HEK293 (cell line): ENCODE results near the gene RBPJL.

Experiments used
- CTCF ChIA-PET: fragments of 350-600 bp; formaldehyde crosslinking; extraction: SDS; loops from one replicate; lab custom pipeline; 2021; ENCODE audit warnings: antibody characterized with exemption; lab: Yijun Ruan, JAX
- POLR2A ChIA-PET: fragments of 300-600 bp; formaldehyde crosslinking; extraction: SDS; loops from one replicate; lab custom pipeline; 2020; ENCODE audit warnings: antibody characterized with exemption, inconsistent platforms; lab: Yijun Ruan, JAX
- H3K27ac ChIP-seq: fragments of 200-500 bp; sonication (Bioruptor generic); 2 replicates; pipeline ENCODE4 v1.5.1; 2014; ENCODE audit warnings: low read depth, low read length, control low read depth, inconsistent platforms; ENCODE audit errors: extremely low read depth
- H3K36me3 ChIP-seq, 2 experiments: fragments of 200-500 bp in 1 of 2; sonication (Bioruptor generic) in 1 of 2; 1 replicate in 1 of 2; 2 replicates in 1 of 2; pipeline ENCODE4 v1.5.1; 2014 to 2017; ENCODE audit warnings: inconsistent platforms in 2 of 2, low read length in 2 of 2; ENCODE audit not compliant: control insufficient read depth in 2 of 2, insufficient read depth in 1 of 2
- H3K4me1 ChIP-seq: fragments of 200-500 bp; sonication (Bioruptor generic); 2 replicates; pipeline ENCODE4 v1.5.1; 2014; ENCODE audit warnings: mild to moderate bottlenecking, low read length, inconsistent platforms; ENCODE audit not compliant: control insufficient read depth, insufficient read depth
- H3K4me3 ChIP-seq: 2 replicates; pipeline ENCODE4 v1.5.1; 2011; ENCODE audit warnings: low read depth, mild to moderate bottlenecking, control low read depth, low read length, moderate library complexity
- H3K9me3 ChIP-seq: fragments of 200-500 bp; sonication (Bioruptor generic); 2 replicates; pipeline ENCODE4 v1.5.1; 2014; ENCODE audit warnings: low read depth, low read length, inconsistent platforms; ENCODE audit not compliant: control insufficient read depth, insufficient read depth
- GLIS1 ChIP-seq: fragments of 450-650 bp; formaldehyde crosslinking; IDR thresholded peaks from 2 replicates; pipeline ENCODE4 v1.5.1; 2016; ENCODE audit warnings: missing biosample characterization, missing genetic modification characterization
- KLF16 ChIP-seq: fragments of 450-650 bp; formaldehyde crosslinking; IDR thresholded peaks from 2 replicates; pipeline ENCODE4 v1.5.1; 2017; ENCODE audit warnings: missing biosample characterization, missing genetic modification characterization
- KLF9 ChIP-seq: fragments of 450-650 bp; formaldehyde crosslinking; IDR thresholded peaks from 2 replicates; pipeline ENCODE4 v1.5.1; 2016; ENCODE audit warnings: missing biosample characterization, missing genetic modification characterization, low read depth
- MYNN ChIP-seq: fragments of 450-650 bp; formaldehyde crosslinking; IDR thresholded peaks from 2 replicates; pipeline ENCODE4 v1.5.1; 2016; ENCODE audit warnings: missing biosample characterization, missing genetic modification characterization, borderline replicate concordance
- MZF1 ChIP-seq: fragments of 450-650 bp; formaldehyde crosslinking; IDR thresholded peaks from 2 replicates; pipeline ENCODE4 v1.5.1; 2017; ENCODE audit warnings: missing biosample characterization, missing genetic modification characterization, borderline replicate concordance
- OSR2 ChIP-seq: fragments of 450-650 bp; formaldehyde crosslinking; IDR thresholded peaks from 2 replicates; pipeline ENCODE4 v1.5.1; 2016; ENCODE audit warnings: missing biosample characterization, missing genetic modification characterization
- SCRT2 ChIP-seq: fragments of 450-650 bp; formaldehyde crosslinking; IDR thresholded peaks from 2 replicates; pipeline ENCODE4 v1.5.1; 2016; ENCODE audit warnings: missing biosample characterization, missing genetic modification characterization
- SP3 ChIP-seq: fragments of 450-650 bp; formaldehyde crosslinking; IDR thresholded peaks from 2 replicates; pipeline ENCODE4 v1.5.1; 2016; ENCODE audit warnings: missing biosample characterization, missing genetic modification characterization
- SP7 ChIP-seq: fragments of 450-650 bp; formaldehyde crosslinking; IDR thresholded peaks from 2 replicates; pipeline ENCODE4 v1.5.1; 2016; ENCODE audit warnings: missing biosample characterization, missing genetic modification characterization
- TCF7L2 ChIP-seq: IDR thresholded peaks from 2 replicates; pipeline ENCODE4 v1.6.1; 2011; ENCODE audit warnings: low read depth, mild to moderate bottlenecking, inconsistent platforms, low read length, moderate library complexity, borderline replicate concordance
- ZBTB20 ChIP-seq: fragments of 450-650 bp; formaldehyde crosslinking; IDR thresholded peaks from 2 replicates; pipeline ENCODE4 v1.5.1; 2016; ENCODE audit warnings: missing biosample characterization, missing genetic modification characterization
- ZNF121 ChIP-seq: fragments of 450-650 bp; formaldehyde crosslinking; IDR thresholded peaks from 2 replicates; pipeline ENCODE4 v1.5.1; 2016; ENCODE audit warnings: missing biosample characterization, missing genetic modification characterization
- ZNF132 ChIP-seq: fragments of 450-650 bp; formaldehyde crosslinking; IDR thresholded peaks from 2 replicates; pipeline ENCODE4 v1.5.1; 2017; ENCODE audit warnings: missing biosample characterization, missing genetic modification characterization, borderline replicate concordance
- ZNF24 ChIP-seq: fragments of 450-650 bp; formaldehyde crosslinking; IDR thresholded peaks from 2 replicates; pipeline ENCODE4 v1.5.1; 2016; ENCODE audit warnings: missing biosample characterization, missing genetic modification characterization
- ZNF302 ChIP-seq: fragments of 450-650 bp; formaldehyde crosslinking; IDR thresholded peaks from 2 replicates; pipeline ENCODE4 v1.5.1; 2016; ENCODE audit warnings: missing biosample characterization, missing genetic modification characterization, low read depth
- ZNF311 ChIP-seq: fragments of 450-650 bp; formaldehyde crosslinking; IDR thresholded peaks from 2 replicates; pipeline ENCODE4 v1.5.1; 2017; ENCODE audit warnings: missing biosample characterization, missing genetic modification characterization, borderline replicate concordance
- ZNF366 ChIP-seq: fragments of 450-650 bp; formaldehyde crosslinking; conservative IDR thresholded peaks from 2 replicates; pipeline ENCODE4 v1.5.1; 2016; ENCODE audit warnings: missing biosample characterization, missing genetic modification characterization
- ZNF423 ChIP-seq: fragments of 450-650 bp; formaldehyde crosslinking; IDR thresholded peaks from 2 replicates; pipeline ENCODE4 v1.5.1; 2016; ENCODE audit warnings: missing biosample characterization, missing genetic modification characterization
- ZNF529 ChIP-seq: fragments of 450-650 bp; formaldehyde crosslinking; IDR thresholded peaks from 2 replicates; pipeline ENCODE4 v1.5.1; 2017; ENCODE audit warnings: missing genetic modification characterization, missing biosample characterization; ENCODE audit not compliant: insufficient replicate concordance
- ZNF585B ChIP-seq: fragments of 450-650 bp; formaldehyde crosslinking; IDR thresholded peaks from 2 replicates; pipeline ENCODE4 v1.5.1; 2016; ENCODE audit warnings: missing biosample characterization, missing genetic modification characterization
- ZNF621 ChIP-seq: fragments of 450-650 bp; formaldehyde crosslinking; IDR thresholded peaks from 2 replicates; pipeline ENCODE4 v1.5.1; 2017; ENCODE audit warnings: missing biosample characterization, missing genetic modification characterization
- ZNF664 ChIP-seq: fragments of 450-650 bp; formaldehyde crosslinking; IDR thresholded peaks from 2 replicates; pipeline ENCODE4 v1.5.1; 2016; ENCODE audit warnings: missing biosample characterization, missing genetic modification characterization
- ZNF707 ChIP-seq: fragments of 450-650 bp; formaldehyde crosslinking; IDR thresholded peaks from 2 replicates; pipeline ENCODE4 v1.5.1; 2016; ENCODE audit warnings: missing biosample characterization, missing genetic modification characterization
- ZNF747 ChIP-seq: fragments of 450-650 bp; formaldehyde crosslinking; IDR thresholded peaks from 2 replicates; pipeline ENCODE4 v1.5.1; 2016; ENCODE audit warnings: missing biosample characterization, missing genetic modification characterization
- TF ChIP-seq, protein P1 (sequence below): fragments of 450-650 bp; formaldehyde crosslinking; IDR thresholded peaks from 2 replicates; pipeline ENCODE4 v1.5.1; 2016; ENCODE audit warnings: missing biosample characterization, missing genetic modification characterization
- TF ChIP-seq, protein P2 (sequence below): fragments of 450-650 bp; formaldehyde crosslinking; IDR thresholded peaks from 2 replicates; pipeline ENCODE4 v1.5.1; 2016; ENCODE audit warnings: missing biosample characterization, missing genetic modification characterization, low read depth
- TF ChIP-seq, protein P3 (sequence below): fragments of 450-650 bp; formaldehyde crosslinking; optimal IDR thresholded peaks from 2 replicates; pipeline ENCODE3; 2016; ENCODE audit warnings: missing biosample characterization, mild to moderate bottlenecking, missing genetic modification characterization
- TF ChIP-seq, protein P4 (sequence below): fragments of 450-650 bp; formaldehyde crosslinking; IDR thresholded peaks from 2 replicates; pipeline ENCODE4 v1.5.1; 2016; ENCODE audit warnings: missing biosample characterization, missing genetic modification characterization
- TF ChIP-seq, protein P5 (sequence below): fragments of 450-650 bp; formaldehyde crosslinking; IDR thresholded peaks from 2 replicates; pipeline ENCODE4 v1.5.1; 2017; ENCODE audit warnings: missing biosample characterization, mild to moderate bottlenecking, missing genetic modification characterization, moderate library complexity
- TF ChIP-seq, protein P6 (sequence below): fragments of 450-650 bp; formaldehyde crosslinking; IDR thresholded peaks from 2 replicates; pipeline ENCODE4 v1.5.1; 2016; ENCODE audit warnings: missing biosample characterization, missing genetic modification characterization
- TF ChIP-seq, protein P7 (sequence below): fragments of 450-650 bp; formaldehyde crosslinking; IDR thresholded peaks from 2 replicates; pipeline ENCODE4 v1.5.1; 2016; ENCODE audit warnings: missing biosample characterization, missing genetic modification characterization

RBPJL gene

DNA sequence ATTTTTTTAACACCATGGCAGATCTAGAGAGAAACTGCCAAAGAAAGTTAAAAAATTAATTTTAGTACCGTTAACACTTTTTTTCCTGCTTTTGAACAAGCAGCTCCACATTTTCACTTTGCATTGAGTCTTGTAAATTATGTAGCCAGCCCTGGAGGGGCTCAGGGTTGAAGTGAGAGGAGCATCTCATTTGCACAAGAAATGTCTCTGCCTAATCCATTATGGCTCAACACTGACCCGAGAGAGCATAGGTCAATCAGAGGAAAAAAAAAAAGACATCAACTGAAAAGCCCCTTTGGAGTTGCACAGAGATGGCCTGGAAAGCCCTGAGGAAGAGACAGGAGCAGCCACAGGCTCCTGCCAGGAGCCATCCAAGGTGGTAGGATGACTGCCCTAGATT, 48.0 kb upstream of the RBPJL start:
- CTCF ChIA-PET: interaction anchor here (0.6 kb wide), 1 partner anchor 220 kb away, joined by 3 read pairs; no protein-coding TSS in a partner anchor

DNA sequence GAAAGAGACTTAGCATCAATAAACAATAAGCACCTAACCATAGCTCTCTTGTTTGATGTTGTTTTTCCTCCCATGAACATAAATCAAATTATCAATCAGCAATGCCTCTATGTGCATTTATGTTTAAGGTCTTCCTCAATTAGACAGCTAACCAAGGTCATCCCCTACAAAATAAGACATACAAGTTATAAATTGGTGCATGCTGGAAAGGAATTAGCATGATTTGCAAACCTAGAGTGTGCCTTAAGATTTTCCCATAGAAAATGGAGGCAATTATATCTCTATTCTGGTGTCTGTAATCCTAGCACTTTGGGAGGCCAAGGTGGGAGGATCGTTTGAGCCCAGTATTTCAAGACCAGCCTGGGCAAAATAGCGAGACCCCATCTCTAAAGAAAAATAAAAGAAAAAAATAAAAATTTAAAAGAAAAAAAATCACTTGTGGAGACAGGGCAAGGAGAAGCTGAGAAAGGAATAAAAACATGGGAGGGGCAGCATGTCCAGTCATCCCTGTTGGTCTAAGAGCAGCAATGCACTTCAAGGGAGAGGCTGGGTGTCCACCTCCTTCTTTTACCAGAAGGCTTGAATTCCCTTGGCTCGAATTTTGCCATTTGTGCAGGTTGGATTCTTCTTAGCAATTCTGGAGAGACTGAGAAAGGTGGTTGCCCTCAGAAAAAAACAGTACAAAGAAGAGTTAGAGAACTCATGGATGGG, 42.9 kb upstream of the RBPJL start:
- POLR2A ChIA-PET: no interaction called here
- Histone ChIP-seq H3K9me3 (no peaks in the 10 kb centered on the region), H3K4me1 (no peaks in the 10 kb centered on the region), H3K27ac (no peak overlapping the region), H3K36me3 (no peaks in the 10 kb centered on the region), H3K4me3 (no peak overlapping the region)
- TF ChIP-seq MYNN (tag by site-specific recombination) (no peak), ZNF747 (tag by site-specific recombination) (no peak), KLF16 (no peak), GLIS1 (tag by site-specific recombination) (no peak), SP3 (tag by site-specific recombination) (no peak), MZF1 (no peak), ZNF621 (tag by site-specific recombination) (no peak), ZNF585B (tag by site-specific recombination) (no peak), ZNF132 (tag by site-specific recombination) (no peak), KLF9 (tag by site-specific recombination) (no peak), ZNF311 (tag by site-specific recombination) (no peak), ZNF529 (tag by site-specific recombination) (no peak)
- TF ChIP-seq, protein P1, sequence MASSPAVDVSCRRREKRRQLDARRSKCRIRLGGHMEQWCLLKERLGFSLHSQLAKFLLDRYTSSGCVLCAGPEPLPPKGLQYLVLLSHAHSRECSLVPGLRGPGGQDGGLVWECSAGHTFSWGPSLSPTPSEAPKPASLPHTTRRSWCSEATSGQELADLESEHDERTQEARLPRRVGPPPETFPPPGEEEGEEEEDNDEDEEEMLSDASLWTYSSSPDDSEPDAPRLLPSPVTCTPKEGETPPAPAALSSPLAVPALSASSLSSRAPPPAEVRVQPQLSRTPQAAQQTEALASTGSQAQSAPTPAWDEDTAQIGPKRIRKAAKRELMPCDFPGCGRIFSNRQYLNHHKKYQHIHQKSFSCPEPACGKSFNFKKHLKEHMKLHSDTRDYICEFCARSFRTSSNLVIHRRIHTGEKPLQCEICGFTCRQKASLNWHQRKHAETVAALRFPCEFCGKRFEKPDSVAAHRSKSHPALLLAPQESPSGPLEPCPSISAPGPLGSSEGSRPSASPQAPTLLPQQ: no peak
- TF ChIP-seq, protein P2, sequence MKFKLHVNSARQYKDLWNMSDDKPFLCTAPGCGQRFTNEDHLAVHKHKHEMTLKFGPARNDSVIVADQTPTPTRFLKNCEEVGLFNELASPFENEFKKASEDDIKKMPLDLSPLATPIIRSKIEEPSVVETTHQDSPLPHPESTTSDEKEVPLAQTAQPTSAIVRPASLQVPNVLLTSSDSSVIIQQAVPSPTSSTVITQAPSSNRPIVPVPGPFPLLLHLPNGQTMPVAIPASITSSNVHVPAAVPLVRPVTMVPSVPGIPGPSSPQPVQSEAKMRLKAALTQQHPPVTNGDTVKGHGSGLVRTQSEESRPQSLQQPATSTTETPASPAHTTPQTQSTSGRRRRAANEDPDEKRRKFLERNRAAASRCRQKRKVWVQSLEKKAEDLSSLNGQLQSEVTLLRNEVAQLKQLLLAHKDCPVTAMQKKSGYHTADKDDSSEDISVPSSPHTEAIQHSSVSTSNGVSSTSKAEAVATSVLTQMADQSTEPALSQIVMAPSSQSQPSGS (tag by site-specific recombination): no peak
- TF ChIP-seq, protein P3, sequence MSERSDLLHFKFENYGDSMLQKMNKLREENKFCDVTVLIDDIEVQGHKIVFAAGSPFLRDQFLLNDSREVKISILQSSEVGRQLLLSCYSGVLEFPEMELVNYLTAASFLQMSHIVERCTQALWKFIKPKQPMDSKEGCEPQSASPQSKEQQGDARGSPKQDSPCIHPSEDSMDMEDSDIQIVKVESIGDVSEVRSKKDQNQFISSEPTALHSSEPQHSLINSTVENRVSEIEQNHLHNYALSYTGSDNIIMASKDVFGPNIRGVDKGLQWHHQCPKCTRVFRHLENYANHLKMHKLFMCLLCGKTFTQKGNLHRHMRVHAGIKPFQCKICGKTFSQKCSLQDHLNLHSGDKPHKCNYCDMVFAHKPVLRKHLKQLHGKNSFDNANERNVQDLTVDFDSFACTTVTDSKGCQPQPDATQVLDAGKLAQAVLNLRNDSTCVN (tag by site-specific recombination): no peak
- TF ChIP-seq, protein P4, sequence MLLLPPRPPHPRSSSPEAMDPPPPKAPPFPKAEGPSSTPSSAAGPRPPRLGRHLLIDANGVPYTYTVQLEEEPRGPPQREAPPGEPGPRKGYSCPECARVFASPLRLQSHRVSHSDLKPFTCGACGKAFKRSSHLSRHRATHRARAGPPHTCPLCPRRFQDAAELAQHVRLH (tag by site-specific recombination): no peak
- CTCF ChIA-PET: interaction anchor here (0.6 to 0.9 kb wide), 2 partner anchors 30 to 1027 kb away, joined by 3 to 6 read pairs; no protein-coding TSS in a partner anchor

More for the DNA sequence above, 48.0 kb upstream of the RBPJL start:
- Histone ChIP-seq H3K4me3 (no peak overlapping the region), H3K27ac (no peak overlapping the region), H3K36me3 (no peaks in the 10 kb centered on the region), H3K9me3 (no peaks in the 10 kb centered on the region), H3K4me1 (no peaks in the 10 kb centered on the region; the same call in 1 of the 2 replicates)
- POLR2A ChIA-PET: no interaction called here
- TF ChIP-seq GLIS1 (tag by site-specific recombination) (no peak), ZNF585B (tag by site-specific recombination) (no peak), ZNF423 (tag by site-specific recombination) (no peak), ZBTB20 (no peak), ZNF707 (tag by site-specific recombination) (no peak), TCF7L2 (no peak), SCRT2 (tag by site-specific recombination) (no peak), OSR2 (tag by site-specific recombination) (no peak), SP7 (no peak), ZNF24 (tag by site-specific recombination) (no peak), ZNF132 (tag by site-specific recombination) (no peak), ZNF121 (tag by site-specific recombination) (no peak), ZNF302 (tag by site-specific recombination) (no peak), ZNF664 (tag by site-specific recombination) (no peak), ZNF366 (tag by site-specific recombination) (no peak)
- TF ChIP-seq, protein P4 (tag by site-specific recombination): no peak
- TF ChIP-seq, protein P5, sequence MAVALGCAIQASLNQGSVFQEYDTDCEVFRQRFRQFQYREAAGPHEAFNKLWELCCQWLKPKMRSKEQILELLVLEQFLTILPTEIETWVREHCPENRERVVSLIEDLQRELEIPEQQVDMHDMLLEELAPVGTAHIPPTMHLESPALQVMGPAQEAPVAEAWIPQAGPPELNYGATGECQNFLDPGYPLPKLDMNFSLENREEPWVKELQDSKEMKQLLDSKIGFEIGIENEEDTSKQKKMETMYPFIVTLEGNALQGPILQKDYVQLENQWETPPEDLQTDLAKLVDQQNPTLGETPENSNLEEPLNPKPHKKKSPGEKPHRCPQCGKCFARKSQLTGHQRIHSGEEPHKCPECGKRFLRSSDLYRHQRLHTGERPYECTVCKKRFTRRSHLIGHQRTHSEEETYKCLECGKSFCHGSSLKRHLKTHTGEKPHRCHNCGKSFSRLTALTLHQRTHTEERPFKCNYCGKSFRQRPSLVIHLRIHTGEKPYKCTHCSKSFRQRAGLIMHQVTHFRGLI: no peak
- TF ChIP-seq, protein P6, sequence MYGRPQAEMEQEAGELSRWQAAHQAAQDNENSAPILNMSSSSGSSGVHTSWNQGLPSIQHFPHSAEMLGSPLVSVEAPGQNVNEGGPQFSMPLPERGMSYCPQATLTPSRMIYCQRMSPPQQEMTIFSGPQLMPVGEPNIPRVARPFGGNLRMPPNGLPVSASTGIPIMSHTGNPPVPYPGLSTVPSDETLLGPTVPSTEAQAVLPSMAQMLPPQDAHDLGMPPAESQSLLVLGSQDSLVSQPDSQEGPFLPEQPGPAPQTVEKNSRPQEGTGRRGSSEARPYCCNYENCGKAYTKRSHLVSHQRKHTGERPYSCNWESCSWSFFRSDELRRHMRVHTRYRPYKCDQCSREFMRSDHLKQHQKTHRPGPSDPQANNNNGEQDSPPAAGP (tag by site-specific recombination): no peak
- TF ChIP-seq, protein P7, sequence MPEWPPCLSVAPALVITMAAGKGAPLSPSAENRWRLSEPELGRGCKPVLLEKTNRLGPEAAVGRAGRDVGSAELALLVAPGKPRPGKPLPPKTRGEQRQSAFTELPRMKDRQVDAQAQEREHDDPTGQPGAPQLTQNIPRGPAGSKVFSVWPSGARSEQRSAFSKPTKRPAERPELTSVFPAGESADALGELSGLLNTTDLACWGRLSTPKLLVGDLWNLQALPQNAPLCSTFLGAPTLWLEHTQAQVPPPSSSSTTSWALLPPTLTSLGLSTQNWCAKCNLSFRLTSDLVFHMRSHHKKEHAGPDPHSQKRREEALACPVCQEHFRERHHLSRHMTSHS (tag by site-specific recombination): no peak
